Gastroesophageal sphincter (tissue), 3 donors: ENCODE data around the gene MCM3AP.

Source experiments
- CTCF ChIP-seq, 4 experiments: fragments of 200-600 bp in 2 of 4; fragments of 450-650 bp in 2 of 4; sonication (generic) in 1 of 4; IDR thresholded peaks; one replicate each; pipeline ENCODE4 v1.5.1; 2017 to 2019; ENCODE audit warnings: antibody characterized with exemption in 4 of 4, mild to moderate bottlenecking in 2 of 4, moderate library complexity in 2 of 4
- EP300 ChIP-seq: sonication (generic); formaldehyde crosslinking; IDR thresholded peaks from one replicate; pipeline ENCODE4 v1.6.1; 2017; ENCODE audit warnings: antibody characterized with exemption, mild to moderate bottlenecking

DNA sequence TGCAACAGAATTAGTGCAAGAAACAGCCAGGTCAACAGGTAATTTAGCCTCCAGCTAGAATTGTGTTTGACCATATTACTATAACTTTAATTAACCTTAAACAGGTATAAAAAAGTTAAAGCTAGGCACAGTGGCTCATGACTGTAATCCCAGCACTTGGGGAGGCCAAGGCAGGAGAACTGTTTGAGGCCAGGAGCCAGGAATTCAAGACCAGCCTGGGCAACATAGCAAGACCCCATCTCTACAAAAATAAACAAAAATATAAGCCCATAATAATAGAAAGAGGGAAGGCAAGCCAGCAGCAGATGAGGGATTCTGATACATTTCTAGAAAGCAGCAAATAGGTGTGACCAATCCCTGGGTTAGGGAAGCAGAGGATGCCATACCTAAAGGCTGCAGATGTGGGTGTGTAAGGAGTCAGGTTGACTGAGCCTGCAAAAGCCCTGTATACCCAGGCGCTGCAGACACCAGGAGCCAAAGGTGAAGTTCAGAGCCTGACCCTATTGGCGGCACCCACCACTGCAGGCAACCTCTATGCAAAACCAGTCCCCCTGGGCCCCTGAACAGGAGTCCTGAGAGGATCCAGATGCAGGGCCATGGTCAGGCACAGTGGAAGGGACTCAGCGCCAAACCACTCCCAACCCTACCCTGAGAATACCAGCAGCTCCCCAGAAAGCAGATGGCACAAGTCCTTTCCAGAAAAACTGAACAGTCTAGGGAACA lies 37.6 kb downstream of the MCM3AP start:
- TF ChIP-seq CTCF (IDR thresholded peaks at IDR 0.05) (no peak), EP300 (no peak)
